OCI-LY3 (cell line): ENCODE data around the gene USP20.

Experiments
- H2AFZ ChIP-seq: fragments of 200-600, 300-600 bp; shearing (Covaris generic); 2 replicates; pipeline ENCODE4 v1.6.0; 2014; ENCODE audit warnings: antibody characterized with exemption, low read depth, low read length
- H3K27ac ChIP-seq: fragments of 200-600, 300-600 bp; sonication (generic); 2 replicates; pipeline ENCODE4 v1.5.1; 2014; ENCODE audit warnings: mild to moderate bottlenecking, low read length, moderate library complexity, mixed read lengths
- H3K27me3 ChIP-seq: fragments of 200-600, 300-600 bp; sonication (generic); 2 replicates; pipeline ENCODE4 v1.6.1; 2014; ENCODE audit warnings: low read depth, low read length, mixed read lengths
- H3K36me3 ChIP-seq: fragments of 200-600, 300-600 bp; sonication (generic); replicated peaks from 2 replicates; pipeline ENCODE3; 2014; ENCODE audit warnings: low read depth, low read length, mixed read lengths
- H3K4me1 ChIP-seq: fragments of 300-600, 200-600 bp; sonication (generic); 2 replicates; pipeline ENCODE4 v1.6.1; 2014; ENCODE audit warnings: low read length, mixed read lengths
- H3K4me2 ChIP-seq: fragments of 200-600, 300-600 bp; sonication (generic); 2 replicates; pipeline ENCODE4 v1.6.1; 2014; ENCODE audit warnings: low read length, mixed read lengths
- H3K4me3 ChIP-seq: fragments of 300-600, 200-600 bp; sonication (generic); 2 replicates; pipeline ENCODE4 v1.5.1; 2014; ENCODE audit warnings: antibody characterized with exemption, mild to moderate bottlenecking, low read length, moderate library complexity
- H3K79me2 ChIP-seq: fragments of 300-600, 200-600 bp; shearing (Covaris generic); 2 replicates; pipeline ENCODE4 v1.6.1; 2014; ENCODE audit warnings: mild to moderate bottlenecking, low read length, mixed read lengths
- H3K9ac ChIP-seq: fragments of 300-600, 200-600 bp; shearing (Covaris generic); 2 replicates; pipeline ENCODE4 v1.6.0; 2014; ENCODE audit warnings: mild to moderate bottlenecking, low read length, moderate library complexity
- H3K9me3 ChIP-seq: fragments of 200-600, 300-600 bp; shearing (Covaris generic); 2 replicates; pipeline ENCODE4 v1.6.1; 2014; ENCODE audit warnings: low read length, mixed read lengths; ENCODE audit not compliant: insufficient read depth
- H4K20me1 ChIP-seq: fragments of 200-600, 300-600 bp; sonication (generic); 2 replicates; pipeline ENCODE4 v1.6.1; 2016; ENCODE audit warnings: low read length, mixed read lengths; ENCODE audit not compliant: insufficient read depth
- EZH2phosphoT487 ChIP-seq: fragments of 200-600 bp; shearing (Covaris generic); IDR thresholded peaks from 2 replicates; pipeline ENCODE4 v1.6.1; 2018; ENCODE audit warnings: antibody characterized with exemption, mixed run types, low read depth
- TF ChIP-seq, protein P1 (sequence below): fragments of 200-600, 300-600 bp; sonication (generic); IDR thresholded peaks from 2 replicates; pipeline ENCODE4 v1.5.1; 2014; ENCODE audit warnings: antibody characterized with exemption, low read length, low read depth

The USP20 gene

DNA sequence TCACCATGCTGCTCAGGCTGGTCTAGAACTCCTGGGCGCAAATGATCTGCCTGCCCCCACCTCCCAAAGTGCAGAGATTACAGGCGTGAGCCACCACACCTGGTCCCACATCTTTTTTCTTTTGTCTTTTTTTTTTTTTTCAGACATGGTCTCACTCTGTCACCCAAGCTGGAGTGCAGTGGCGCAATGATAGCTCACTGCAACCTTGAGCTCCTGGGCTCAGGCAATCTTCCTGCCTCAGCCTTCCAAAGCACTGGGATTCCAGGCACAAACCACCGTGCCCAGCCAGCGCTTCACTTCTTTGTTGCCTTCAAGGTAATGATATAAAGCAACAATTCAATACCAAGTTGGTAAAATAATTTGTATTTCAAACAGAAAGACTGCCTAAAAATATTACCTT is 78.8 kb downstream of the USP20 start:
- Histone ChIP-seq H3K4me1 (no peaks in the 10 kb centered on the region), H2AFZ (no peak overlapping the region), H3K9ac (no peak overlapping the region), H3K27me3 (no peaks in the 10 kb centered on the region), H3K27ac (no peak overlapping the region), H3K4me2 (no peak overlapping the region), H3K4me3 (no peak overlapping the region), H3K9me3 (no peaks in the 10 kb centered on the region), H4K20me1 (peaks cover 79% of the 10 kb centered on the region), H3K36me3 (peaks cover 65% of the 10 kb centered on the region), H3K79me2 (peaks cover 74% of the 10 kb centered on the region)
- TF ChIP-seq EZH2phosphoT487: no peak
- TF ChIP-seq, protein P1, sequence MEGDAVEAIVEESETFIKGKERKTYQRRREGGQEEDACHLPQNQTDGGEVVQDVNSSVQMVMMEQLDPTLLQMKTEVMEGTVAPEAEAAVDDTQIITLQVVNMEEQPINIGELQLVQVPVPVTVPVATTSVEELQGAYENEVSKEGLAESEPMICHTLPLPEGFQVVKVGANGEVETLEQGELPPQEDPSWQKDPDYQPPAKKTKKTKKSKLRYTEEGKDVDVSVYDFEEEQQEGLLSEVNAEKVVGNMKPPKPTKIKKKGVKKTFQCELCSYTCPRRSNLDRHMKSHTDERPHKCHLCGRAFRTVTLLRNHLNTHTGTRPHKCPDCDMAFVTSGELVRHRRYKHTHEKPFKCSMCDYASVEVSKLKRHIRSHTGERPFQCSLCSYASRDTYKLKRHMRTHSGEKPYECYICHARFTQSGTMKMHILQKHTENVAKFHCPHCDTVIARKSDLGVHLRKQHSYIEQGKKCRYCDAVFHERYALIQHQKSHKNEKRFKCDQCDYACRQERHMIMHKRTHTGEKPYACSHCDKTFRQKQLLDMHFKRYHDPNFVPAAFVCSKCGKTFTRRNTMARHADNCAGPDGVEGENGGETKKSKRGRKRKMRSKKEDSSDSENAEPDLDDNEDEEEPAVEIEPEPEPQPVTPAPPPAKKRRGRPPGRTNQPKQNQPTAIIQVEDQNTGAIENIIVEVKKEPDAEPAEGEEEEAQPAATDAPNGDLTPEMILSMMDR: no peak

DNA sequence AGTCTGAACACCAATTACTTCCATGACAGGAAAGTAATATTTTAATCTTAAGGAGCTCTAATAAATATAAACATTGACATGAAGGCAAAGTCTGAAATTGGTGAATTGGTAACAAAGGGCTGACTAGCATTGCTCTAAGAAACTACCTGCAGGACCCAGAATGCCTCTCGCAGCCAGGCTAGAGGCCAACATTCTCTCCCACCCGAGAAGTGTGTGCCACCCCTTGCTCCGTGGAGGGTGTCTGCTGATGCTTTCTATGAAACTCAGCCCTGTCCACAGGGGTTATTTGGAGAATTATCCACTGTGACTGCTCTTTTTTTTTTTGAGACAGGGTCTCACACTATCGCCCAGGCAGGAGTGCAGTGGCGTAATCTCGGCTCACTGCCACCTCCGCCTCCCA is 81.4 kb downstream of the USP20 start:
- no peaks in the 10 kb centered on the region for H3K9me3 ChIP-seq
- no peaks in the 10 kb centered on the region for H3K27me3 ChIP-seq
- H4K20me1 ChIP-seq: peaks cover 82% of the 10 kb centered on the region
- H3K9ac ChIP-seq: no peak overlapping the region
- H2AFZ ChIP-seq: no peak overlapping the region
- H3K4me1 ChIP-seq: no peaks in the 10 kb centered on the region
- no peak overlapping the region for H3K27ac ChIP-seq
- H3K4me2 ChIP-seq: no peak overlapping the region
- no peak for TF ChIP-seq EZH2phosphoT487
- TF ChIP-seq, protein P1: no peak
- H3K79me2 ChIP-seq: peaks cover 88% of the 10 kb centered on the region
- peaks cover 60% of the 10 kb centered on the region for H3K36me3 ChIP-seq
- no peak overlapping the region for H3K4me3 ChIP-seq

DNA sequence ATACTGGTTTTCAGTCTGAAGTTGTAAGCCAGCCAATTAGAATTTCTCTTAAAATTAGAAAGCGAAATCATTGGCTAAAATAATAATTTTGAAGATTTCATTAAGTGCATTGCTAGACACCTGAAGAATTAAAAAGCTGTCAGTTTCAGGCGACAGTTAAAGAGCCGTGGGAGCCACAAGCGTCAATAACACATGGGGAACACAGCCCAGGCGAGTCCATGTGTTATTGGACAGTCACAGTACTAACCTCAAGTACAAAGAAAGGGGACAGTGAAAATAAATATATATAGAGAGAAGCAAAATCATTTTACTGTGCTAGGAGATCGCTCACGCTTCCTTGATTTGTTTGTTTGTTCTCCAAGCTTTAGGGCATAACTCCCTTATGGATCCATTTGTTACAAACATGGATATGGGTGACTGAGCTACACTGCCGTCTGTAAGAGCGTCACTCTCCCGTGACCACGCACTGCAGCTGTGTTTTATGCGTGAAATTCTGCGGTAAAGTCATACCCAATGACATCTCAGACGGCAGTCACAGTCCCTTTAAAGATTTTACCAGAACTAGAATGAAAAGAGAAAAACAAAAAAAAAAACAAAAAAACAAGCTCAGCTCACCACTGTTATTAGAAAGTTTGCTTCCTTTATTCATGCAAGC is 83.2 kb downstream of the USP20 start:
- no peak overlapping the region for H3K27ac ChIP-seq
- H3K27me3 ChIP-seq: no peaks in the 10 kb centered on the region
- H3K9ac ChIP-seq: no peak overlapping the region
- no peaks in the 10 kb centered on the region for H3K4me1 ChIP-seq
- peaks cover 93% of the 10 kb centered on the region for H3K79me2 ChIP-seq
- no peak overlapping the region for H2AFZ ChIP-seq
- no peak for TF ChIP-seq EZH2phosphoT487
- TF ChIP-seq, protein P1: no peak
- peaks cover 65% of the 10 kb centered on the region for H3K36me3 ChIP-seq
- H4K20me1 ChIP-seq: peaks cover 88% of the 10 kb centered on the region
- H3K4me3 ChIP-seq: no peak overlapping the region
- no peaks in the 10 kb centered on the region for H3K9me3 ChIP-seq
- no peak overlapping the region for H3K4me2 ChIP-seq

DNA sequence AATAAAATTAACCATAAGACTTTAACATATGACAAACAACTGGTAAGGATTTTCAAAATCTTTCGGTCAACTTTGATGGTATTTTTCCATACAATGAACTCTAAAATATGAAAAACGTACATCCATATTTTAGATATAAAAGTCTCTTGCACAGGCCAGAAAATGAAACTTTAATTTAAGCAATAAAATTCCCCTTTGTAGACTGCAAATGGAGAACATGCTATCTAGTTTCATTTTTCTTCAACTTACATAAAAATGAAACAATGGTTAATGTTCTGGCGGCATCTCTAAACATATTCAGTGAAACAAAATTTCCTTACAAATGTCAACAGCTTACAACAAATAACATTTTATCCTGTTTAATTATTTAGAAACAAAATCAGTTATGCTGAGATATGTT is 84.0 kb downstream of the USP20 start:
- H3K9me3 ChIP-seq: no peaks in the 10 kb centered on the region
- peaks cover 89% of the 10 kb centered on the region for H4K20me1 ChIP-seq
- H3K27me3 ChIP-seq: no peaks in the 10 kb centered on the region
- TF ChIP-seq, protein P1: no peak
- no peak for TF ChIP-seq EZH2phosphoT487
- H3K4me1 ChIP-seq: no peaks in the 10 kb centered on the region
- peaks cover 70% of the 10 kb centered on the region for H3K36me3 ChIP-seq
- peaks cover 93% of the 10 kb centered on the region for H3K79me2 ChIP-seq
- no peak overlapping the region for H3K4me2 ChIP-seq
- no peak overlapping the region for H3K9ac ChIP-seq
- no peak overlapping the region for H3K4me3 ChIP-seq
- no peak overlapping the region for H3K27ac ChIP-seq
- no peak overlapping the region for H2AFZ ChIP-seq
